ENCODE results near the gene BCL2L2. TPM values are rescaled to one million over a fixed set of nuclear protein-coding genes. Genes with fewer than 3 reads are reported as not detected.

The BCL2L2 gene
- total RNA-seq, 1 donor = 18.5 TPM

GRCh38 chr14:23320584-23321571 lies 14.2 kb downstream of the BCL2L2 start, which contains the start of gene PABPN1:
Gene PABPN1, plus strand, starts transcription at chr14:23321457. Its CDS starts 13 bp downstream, at chr14:23321470.
- peak within 1 kb of the TSS; percentile 88 for H3K4me3 ChIP-seq (ENCODE audit: low read depth, low read length)
- TF ChIP-seq, protein P1, sequence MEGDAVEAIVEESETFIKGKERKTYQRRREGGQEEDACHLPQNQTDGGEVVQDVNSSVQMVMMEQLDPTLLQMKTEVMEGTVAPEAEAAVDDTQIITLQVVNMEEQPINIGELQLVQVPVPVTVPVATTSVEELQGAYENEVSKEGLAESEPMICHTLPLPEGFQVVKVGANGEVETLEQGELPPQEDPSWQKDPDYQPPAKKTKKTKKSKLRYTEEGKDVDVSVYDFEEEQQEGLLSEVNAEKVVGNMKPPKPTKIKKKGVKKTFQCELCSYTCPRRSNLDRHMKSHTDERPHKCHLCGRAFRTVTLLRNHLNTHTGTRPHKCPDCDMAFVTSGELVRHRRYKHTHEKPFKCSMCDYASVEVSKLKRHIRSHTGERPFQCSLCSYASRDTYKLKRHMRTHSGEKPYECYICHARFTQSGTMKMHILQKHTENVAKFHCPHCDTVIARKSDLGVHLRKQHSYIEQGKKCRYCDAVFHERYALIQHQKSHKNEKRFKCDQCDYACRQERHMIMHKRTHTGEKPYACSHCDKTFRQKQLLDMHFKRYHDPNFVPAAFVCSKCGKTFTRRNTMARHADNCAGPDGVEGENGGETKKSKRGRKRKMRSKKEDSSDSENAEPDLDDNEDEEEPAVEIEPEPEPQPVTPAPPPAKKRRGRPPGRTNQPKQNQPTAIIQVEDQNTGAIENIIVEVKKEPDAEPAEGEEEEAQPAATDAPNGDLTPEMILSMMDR (IDR thresholded peaks at IDR 0.05; ENCODE audit: insufficient read depth, low read length) = no peak
- peak; percentile 100 for DNase-seq (ENCODE audit: low read depth)

- DNase-seq (ENCODE audit: low read depth) = peak; percentile 46
- H3K4me3 ChIP-seq (ENCODE audit: low read depth, low read length) = peak overlapping the region; percentile 88
- TF ChIP-seq, protein P1 (IDR thresholded peaks at IDR 0.05; ENCODE audit: insufficient read depth, low read length) = no peak
Observed at GRCh38 chr14:23321572-23322547, 15.2 kb downstream of the BCL2L2 start.

DNA sequence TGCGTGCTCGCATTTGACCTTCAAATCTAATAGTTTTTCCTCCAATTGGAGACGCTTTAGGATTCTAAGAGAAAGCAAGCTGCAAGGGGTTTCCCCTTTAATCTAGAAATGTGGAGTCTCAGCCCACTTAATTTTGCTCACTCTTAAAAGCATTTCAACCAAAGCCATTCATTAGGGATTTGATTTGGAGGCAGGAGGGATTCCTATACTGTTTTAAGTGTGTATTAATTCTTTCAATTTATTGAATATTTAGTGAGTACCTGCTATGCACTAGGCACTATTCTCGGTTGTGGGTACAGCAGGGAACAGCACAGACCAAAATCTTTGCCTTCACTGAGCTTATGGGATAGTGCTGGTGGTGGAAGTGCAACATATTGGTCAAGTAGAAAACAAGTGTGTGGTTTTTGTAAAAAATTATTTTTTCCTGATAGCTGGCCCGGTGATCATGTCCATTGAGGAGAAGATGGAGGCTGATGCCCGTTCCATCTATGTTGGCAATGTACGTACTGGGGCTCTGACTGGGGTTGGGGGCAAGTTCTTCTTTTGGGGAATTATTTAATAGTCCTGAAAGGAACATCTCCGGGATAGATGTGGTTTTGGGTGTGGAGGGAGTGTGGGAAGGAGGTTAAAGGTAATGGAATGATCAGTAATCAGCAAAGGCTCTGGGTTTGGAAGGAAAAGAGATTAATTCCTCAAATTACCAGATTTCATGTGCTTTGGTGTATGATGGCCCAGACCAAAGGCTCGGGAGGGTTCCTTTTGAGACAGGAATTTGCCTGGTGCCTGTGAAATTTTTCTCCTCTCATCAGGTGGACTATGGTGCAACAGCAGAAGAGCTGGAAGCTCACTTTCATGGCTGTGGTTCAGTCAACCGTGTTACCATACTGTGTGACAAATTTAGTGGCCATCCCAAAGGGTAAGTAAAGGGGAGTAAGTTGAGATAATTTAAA lies 16.2 kb downstream of the BCL2L2 start:
- TF ChIP-seq, protein P1 (IDR thresholded peaks at IDR 0.05; ENCODE audit: insufficient read depth, low read length) = no peak
- DNase-seq (ENCODE audit: low read depth) = no peak
- peak overlapping the region; percentile 88 for H3K4me3 ChIP-seq (ENCODE audit: low read depth, low read length)

- no peak for DNase-seq (ENCODE audit: low read depth)
- TF ChIP-seq, protein P1 (IDR thresholded peaks at IDR 0.05; ENCODE audit: insufficient read depth, low read length) = no peak
- no peak overlapping the region for H3K4me3 ChIP-seq (ENCODE audit: low read depth, low read length)
Observed at GRCh38 chr14:23323838-23324454, 17.3 kb downstream of the BCL2L2 start.

DNA sequence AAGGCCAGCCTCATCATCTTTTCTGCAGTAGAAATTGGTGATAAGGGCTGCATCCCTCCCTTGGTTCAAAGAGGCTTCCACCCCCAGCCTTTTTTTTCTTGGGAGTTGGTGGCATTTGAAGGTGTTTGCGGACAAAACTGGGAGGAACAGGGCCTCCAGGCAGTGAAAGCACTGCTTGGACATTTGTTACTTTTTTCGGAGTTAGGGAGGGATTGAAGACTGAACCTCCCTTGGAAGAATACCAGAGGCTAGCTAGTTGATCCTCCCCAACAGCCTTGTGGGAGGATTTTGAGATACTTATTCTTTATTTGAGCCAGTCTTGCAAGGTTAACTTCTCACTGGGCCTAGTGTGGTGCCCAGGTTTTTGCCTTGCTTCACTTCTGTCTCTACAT lies 17.8 kb downstream of the BCL2L2 start:
- no peak for DNase-seq (ENCODE audit: low read depth)

More for the DNA sequence above, 17.8 kb downstream of the BCL2L2 start:
- no peak overlapping the region for H3K4me3 ChIP-seq (ENCODE audit: low read depth, low read length)
- TF ChIP-seq, protein P1 (IDR thresholded peaks at IDR 0.05; ENCODE audit: insufficient read depth, low read length) = no peak

Data from fibroblast of the aortic adventitia (primary cell).